Metanephros (tissue), 1 donor: ENCODE measurements around the gene TENT5C. TPM values are rescaled to one million over a fixed set of nuclear protein-coding genes. Genes with fewer than 3 reads are reported as not detected.

Source experiments
- total RNA-seq: library from RNA; depleted of rRNA; stranded (reverse); fragments of >200 nt; gene quantifications from one replicate; pipeline ENCODE4 v1.2.3, GENCODE V29; 2014

The TENT5C gene
- total RNA-seq: 35.0 TPM

DNA sequence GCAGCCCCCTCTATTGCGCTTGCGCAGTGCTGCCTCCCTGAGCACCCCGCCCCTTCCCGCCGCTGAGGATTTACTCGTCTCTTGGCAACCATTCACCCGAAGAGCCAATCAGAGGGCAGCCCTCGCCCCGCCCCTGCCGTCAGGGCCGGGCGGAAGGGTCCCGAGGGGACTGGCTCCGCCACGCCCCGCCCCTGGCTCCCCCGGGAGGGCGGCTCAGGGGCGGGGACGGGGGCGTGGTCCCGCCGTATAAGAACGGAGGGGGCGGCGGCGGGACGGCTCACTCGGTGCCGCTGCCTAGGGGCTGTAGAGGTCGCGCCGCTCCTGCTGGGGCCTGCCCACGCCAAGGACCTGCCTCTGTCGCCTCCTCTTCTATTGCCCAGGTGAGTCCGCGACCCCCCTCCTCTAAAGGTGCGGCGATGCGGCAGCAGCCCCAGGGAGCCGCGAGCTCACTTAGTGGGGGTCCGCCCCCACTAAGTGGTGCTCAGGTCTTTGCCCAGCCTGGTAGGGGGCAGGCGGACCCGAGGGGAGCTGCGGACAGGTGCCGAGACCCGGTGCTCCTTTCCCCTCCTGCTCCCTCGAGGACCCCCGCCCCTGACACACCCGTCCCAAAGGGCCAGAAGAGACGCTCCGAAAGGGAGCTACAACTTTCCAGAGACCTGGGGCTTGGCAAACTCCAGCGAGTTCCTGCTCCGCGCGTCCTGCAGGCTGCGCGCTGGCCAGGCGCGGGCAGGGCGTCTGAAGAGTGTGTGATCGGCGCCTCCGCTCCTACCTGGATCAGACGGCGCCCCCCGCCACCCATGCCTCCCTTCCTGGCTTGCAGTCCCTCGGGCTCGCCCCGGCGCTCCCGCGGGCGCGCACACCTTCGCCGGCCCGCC lies at the start of gene TENT5C:
Gene TENT5C (plus strand): TSS at position 275 of the 875 bp plus-strand sequence. CDS start 16,821 bp downstream, outside the sequence.

Other genes starting within 250 kb of the TENT5C start
- gene MAN1A2, start 238.6 kb upstream of the TENT5C start, total RNA-seq: 48.6 TPM